ENCODE results near the gene C1orf159.

The C1orf159 gene

GRCh38 chr1:1123581-1124507 is 8.0 kb upstream of the C1orf159 start:
- no peak for TF ChIP-seq NFIC (IDR thresholded peaks at IDR 0.05)
- TF ChIP-seq TCF12 (IDR thresholded peaks at IDR 0.05; ENCODE audit: low read depth) = no peak
- no peak for TF ChIP-seq RAD21 (IDR thresholded peaks at IDR 0.05; ENCODE audit: low read depth)
- no peak for TF ChIP-seq TAF1 (IDR thresholded peaks at IDR 0.05; ENCODE audit: low read depth)
- no peak for TF ChIP-seq FOXM1 (IDR thresholded peaks at IDR 0.05; ENCODE audit: borderline replicate concordance, low read depth)
- TF ChIP-seq ZBTB7A (IDR thresholded peaks at IDR 0.05; ENCODE audit: low read depth) = no peak
- TF ChIP-seq EGR1 (IDR thresholded peaks at IDR 0.05) = no peak

GRCh38 chr1:1122981-1123480 is 7.1 kb upstream of the C1orf159 start:
- TF ChIP-seq ZBTB7A (IDR thresholded peaks at IDR 0.05; ENCODE audit: low read depth) (no peak), USF1 (IDR thresholded peaks at IDR 0.05) (no peak), EP300 (IDR thresholded peaks at IDR 0.05; ENCODE audit: borderline replicate concordance) (no peak), RAD21 (IDR thresholded peaks at IDR 0.05; ENCODE audit: low read depth) (no peak), CEBPB (IDR thresholded peaks at IDR 0.05) (no peak), TEAD4 (IDR thresholded peaks at IDR 0.05) (no peak)

GRCh38 chr1:1122078-1122811 is 6.4 kb upstream of the C1orf159 start:
- TF ChIP-seq EGR1 (IDR thresholded peaks at IDR 0.05) (no peak), RAD21 (IDR thresholded peaks at IDR 0.05; ENCODE audit: low read depth) (peak; percentile 97), ZBTB7A (IDR thresholded peaks at IDR 0.05; ENCODE audit: low read depth) (peak; percentile 73; the same call in 1 of the 2 replicates), FOXM1 (IDR thresholded peaks at IDR 0.05; ENCODE audit: borderline replicate concordance, low read depth) (no peak)

GRCh38 chr1:1121611-1122077 is 5.8 kb upstream of the C1orf159 start:
- TF ChIP-seq USF1 (IDR thresholded peaks at IDR 0.05) (no peak), REST (IDR thresholded peaks at IDR 0.05; ENCODE audit: low read depth) (no peak), ZBTB7A (IDR thresholded peaks at IDR 0.05; ENCODE audit: low read depth) (no peak), EGR1 (IDR thresholded peaks at IDR 0.05) (no peak), CREB1 (IDR thresholded peaks at IDR 0.05; ENCODE audit: low read depth) (no peak), TAF1 (IDR thresholded peaks at IDR 0.05; ENCODE audit: low read depth) (no peak), CEBPB (IDR thresholded peaks at IDR 0.05) (no peak), TEAD4 (IDR thresholded peaks at IDR 0.05) (no peak), MAX (IDR thresholded peaks at IDR 0.05) (no peak), NFIC (IDR thresholded peaks at IDR 0.05) (no peak), YY1 (IDR thresholded peaks at IDR 0.05; ENCODE audit: low read depth) (no peak), EP300 (IDR thresholded peaks at IDR 0.05; ENCODE audit: borderline replicate concordance) (no peak), TCF12 (IDR thresholded peaks at IDR 0.05; ENCODE audit: low read depth) (no peak), RAD21 (IDR thresholded peaks at IDR 0.05; ENCODE audit: low read depth) (no peak), FOXM1 (IDR thresholded peaks at IDR 0.05; ENCODE audit: borderline replicate concordance, low read depth) (no peak)

- no peak for TF ChIP-seq YY1 (IDR thresholded peaks at IDR 0.05; ENCODE audit: low read depth)
- TF ChIP-seq EGR1 (IDR thresholded peaks at IDR 0.05) = no peak
- no peak for TF ChIP-seq CEBPB (IDR thresholded peaks at IDR 0.05)
- no peak for TF ChIP-seq TAF1 (IDR thresholded peaks at IDR 0.05; ENCODE audit: low read depth)
- TF ChIP-seq USF1 (IDR thresholded peaks at IDR 0.05) = no peak
- no peak for TF ChIP-seq RAD21 (IDR thresholded peaks at IDR 0.05; ENCODE audit: low read depth)
- no peak for TF ChIP-seq TCF12 (IDR thresholded peaks at IDR 0.05; ENCODE audit: low read depth)
- no peak for TF ChIP-seq ZBTB7A (IDR thresholded peaks at IDR 0.05; ENCODE audit: low read depth)
- no peak for TF ChIP-seq EP300 (IDR thresholded peaks at IDR 0.05; ENCODE audit: borderline replicate concordance)
- no peak for TF ChIP-seq CREB1 (IDR thresholded peaks at IDR 0.05; ENCODE audit: low read depth)
- TF ChIP-seq FOXM1 (IDR thresholded peaks at IDR 0.05; ENCODE audit: borderline replicate concordance, low read depth) = no peak
- no peak for TF ChIP-seq REST (IDR thresholded peaks at IDR 0.05; ENCODE audit: low read depth)
- TF ChIP-seq TEAD4 (IDR thresholded peaks at IDR 0.05) = no peak
- no peak for TF ChIP-seq MAX (IDR thresholded peaks at IDR 0.05)
- no peak for TF ChIP-seq NFIC (IDR thresholded peaks at IDR 0.05)
These were observed 5.1 kb upstream of the C1orf159 start for GRCh38 chr1:1120866-1121591.

Measured in Ishikawa (cell line).